Stimulated activated CD4-positive, alpha-beta T cell treated with anti-CD3 and anti-CD28 coated beads, Interleukin-2, amount 100 ng/mL, for 24 hours (primary cell): ENCODE results near the gene PEAR1.

Experiments used
- DNase-seq, 2 donors: peaks; one replicate each; pipeline ENCODE4 v3.0.0-alpha.2; 2020

Gene PEAR1

GRCh38 chr1:156884560-156885184 is 8.8 kb upstream of the PEAR1 start:
- no peak for DNase-seq

- no peak for DNase-seq
These were observed 8.2 kb upstream of the PEAR1 start for GRCh38 chr1:156885314-156885713.

DNA sequence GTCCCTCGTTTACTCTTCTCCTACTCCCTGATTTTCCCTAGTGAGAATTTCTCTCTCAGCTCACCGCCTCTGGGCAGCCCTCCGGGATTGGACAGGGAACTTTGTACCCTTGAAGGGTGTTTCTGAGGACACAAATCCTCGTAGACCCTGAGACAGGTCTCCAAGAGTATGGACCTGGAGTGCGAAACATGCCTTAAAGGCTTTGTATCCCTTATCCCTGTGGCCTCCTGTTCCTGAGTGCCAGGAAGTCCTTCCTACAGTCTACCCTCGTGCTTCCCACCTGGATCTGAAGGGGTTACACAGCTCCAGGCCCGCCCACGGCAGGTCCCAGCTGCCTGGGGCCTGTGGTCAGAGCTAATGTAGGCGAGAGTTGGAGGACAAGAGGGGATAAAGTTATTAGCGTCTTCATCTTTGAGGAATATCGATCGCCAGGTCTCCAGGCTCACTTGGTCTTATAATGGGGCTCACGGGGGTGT is 7.6 kb upstream of the PEAR1 start:
- no peak for DNase-seq

DNA sequence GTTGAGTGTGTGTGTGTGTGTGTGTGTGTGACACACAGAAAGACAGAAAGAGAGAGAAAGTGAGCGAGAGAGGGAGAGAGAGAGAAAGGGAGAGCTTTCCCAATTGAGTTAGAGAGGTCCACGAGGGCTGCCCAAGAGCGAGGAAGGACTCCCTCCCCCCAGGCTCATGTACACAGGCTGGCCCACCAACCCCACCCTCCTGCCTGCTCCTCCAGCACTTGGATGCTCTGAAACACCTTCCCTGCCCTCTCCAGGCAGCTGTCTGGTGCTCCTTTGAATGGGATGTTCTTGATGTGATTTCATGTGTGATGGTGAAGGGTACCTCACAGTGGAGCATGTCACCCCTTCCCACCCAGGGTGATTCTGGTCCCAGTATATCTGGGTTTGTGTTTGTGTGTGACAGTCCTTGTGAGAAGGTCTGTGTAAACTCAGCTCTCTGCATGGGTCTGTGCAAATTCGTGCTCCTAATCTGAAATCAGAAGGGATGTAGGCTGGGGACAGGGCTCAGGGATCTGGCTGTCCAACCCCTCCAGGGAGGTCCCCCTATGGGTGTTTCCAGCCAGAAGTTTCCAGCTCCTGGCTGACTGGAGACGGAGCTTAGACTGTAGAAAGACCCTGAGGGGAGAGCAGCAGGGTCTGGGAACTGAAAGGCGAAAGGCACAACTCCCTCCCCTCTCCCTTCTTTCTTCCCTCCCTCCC is 6.8 kb upstream of the PEAR1 start:
- no peak for DNase-seq

- DNase-seq = no peak
These were observed 6.2 kb upstream of the PEAR1 start for GRCh38 chr1:156887317-156887716.

DNA sequence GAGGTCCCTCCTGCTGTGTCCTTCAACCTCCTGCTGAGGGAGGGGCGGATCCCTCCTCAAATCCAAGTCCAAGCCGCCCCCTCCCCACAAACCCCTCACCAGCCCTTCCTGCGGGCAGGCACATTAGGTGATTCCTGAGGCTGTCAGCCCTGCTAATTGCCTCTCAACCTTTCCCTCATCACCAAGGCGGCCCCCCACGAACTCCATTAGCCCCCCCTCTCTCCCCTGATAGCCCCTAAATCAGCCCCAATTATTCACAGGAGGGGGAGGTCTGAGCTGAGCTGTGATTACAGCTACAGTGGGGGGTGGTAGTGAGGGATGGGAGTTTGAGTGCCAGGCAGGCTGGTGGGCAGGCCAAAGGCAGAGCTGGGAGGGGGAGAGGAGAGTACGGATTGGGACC is 5.8 kb upstream of the PEAR1 start:
- DNase-seq = no peak

DNA sequence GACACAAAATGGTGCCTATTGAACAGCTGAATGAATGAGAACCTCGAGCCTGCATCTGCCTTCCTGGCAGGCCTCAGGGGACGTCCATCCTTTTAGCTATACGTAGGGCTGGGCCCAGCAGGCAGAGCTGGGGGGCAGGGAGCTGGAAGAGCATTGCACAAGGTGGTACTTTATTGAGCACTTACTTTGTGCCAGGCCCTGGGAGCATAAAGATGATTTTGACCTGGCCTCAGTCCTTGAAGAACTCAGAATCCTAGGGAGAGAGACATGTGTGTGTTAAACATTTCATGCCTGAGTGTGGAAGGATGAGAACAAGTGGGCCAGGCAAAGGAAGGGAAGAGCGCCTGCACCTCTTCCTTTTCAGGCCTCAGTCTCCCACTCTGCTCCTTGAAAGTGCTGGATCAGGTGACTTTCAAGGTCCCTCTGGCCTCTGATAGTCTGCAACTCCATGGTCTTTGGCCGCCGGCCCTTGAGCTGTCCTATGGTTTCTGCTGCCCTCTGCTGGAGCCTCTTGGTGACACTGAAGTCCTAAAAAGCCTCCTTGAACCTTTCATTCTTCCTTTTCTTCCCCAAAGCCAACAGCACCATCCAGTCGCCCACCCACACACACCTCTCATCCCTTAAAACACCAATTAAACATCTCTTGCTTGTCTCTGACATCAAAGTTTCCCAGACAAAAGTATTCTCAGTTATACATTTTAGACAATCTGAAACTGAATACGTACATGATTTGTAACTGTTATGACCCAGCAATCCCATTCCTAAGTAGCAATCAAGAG is 3.5 kb upstream of the PEAR1 start:
- DNase-seq = peak; percentile 70 to 75

GRCh38 chr1:156892190-156893047 is 1.1 kb upstream of the PEAR1 start:
- DNase-seq = peak; percentile 88 to 94

GRCh38 chr1:156894001-156894400 is 483 bp downstream of the PEAR1 start:
- no peak for DNase-seq

- DNase-seq = no peak
These were observed 1.4 kb downstream of the PEAR1 start for GRCh38 chr1:156894711-156895454.

- DNase-seq = no peak
These were observed 1.9 kb downstream of the PEAR1 start for GRCh38 chr1:156895455-156895812.

GRCh38 chr1:156895927-156896326 is 2.4 kb downstream of the PEAR1 start:
- DNase-seq = no peak

- no peak for DNase-seq
These were observed 3.0 kb downstream of the PEAR1 start for GRCh38 chr1:156896490-156897033.

DNA sequence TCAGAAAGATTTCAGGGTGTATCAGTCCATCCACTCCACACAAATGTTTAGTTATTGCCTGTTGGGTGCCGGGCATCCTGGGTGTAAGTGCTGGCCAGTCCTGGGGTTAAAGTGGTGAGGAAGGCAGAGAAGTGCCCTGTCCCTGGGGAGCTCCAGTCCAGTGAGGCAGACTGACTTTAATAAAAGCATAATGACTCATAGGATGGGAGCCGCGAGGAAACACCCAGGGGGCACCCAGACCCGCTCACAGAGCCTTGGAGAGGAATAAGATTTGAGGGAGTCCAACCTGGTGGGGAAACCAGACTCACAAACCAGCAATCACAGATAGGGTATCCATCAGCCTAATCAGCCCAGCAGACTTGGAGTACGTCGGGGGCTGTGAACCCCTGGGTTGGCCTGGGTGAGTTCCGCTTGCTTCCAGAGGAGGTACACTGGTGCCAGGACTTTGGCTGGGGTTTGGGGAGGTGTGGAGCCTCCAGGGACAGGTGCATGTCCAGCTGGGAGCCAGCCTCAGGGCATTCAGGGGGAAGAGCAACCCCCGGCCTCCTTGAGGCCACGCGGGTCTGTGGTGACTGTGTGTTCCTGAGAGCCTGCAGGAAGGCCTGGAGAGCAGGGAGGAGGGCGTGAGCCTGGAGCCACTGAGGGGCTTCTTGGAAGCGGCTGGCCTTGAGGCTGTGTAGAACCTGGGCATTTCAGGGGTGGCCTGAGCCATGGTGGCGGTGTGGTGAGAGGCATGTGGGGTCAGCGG is 3.7 kb downstream of the PEAR1 start:
- no peak for DNase-seq

GRCh38 chr1:156898161-156898566 is 4.6 kb downstream of the PEAR1 start:
- no peak for DNase-seq

DNA sequence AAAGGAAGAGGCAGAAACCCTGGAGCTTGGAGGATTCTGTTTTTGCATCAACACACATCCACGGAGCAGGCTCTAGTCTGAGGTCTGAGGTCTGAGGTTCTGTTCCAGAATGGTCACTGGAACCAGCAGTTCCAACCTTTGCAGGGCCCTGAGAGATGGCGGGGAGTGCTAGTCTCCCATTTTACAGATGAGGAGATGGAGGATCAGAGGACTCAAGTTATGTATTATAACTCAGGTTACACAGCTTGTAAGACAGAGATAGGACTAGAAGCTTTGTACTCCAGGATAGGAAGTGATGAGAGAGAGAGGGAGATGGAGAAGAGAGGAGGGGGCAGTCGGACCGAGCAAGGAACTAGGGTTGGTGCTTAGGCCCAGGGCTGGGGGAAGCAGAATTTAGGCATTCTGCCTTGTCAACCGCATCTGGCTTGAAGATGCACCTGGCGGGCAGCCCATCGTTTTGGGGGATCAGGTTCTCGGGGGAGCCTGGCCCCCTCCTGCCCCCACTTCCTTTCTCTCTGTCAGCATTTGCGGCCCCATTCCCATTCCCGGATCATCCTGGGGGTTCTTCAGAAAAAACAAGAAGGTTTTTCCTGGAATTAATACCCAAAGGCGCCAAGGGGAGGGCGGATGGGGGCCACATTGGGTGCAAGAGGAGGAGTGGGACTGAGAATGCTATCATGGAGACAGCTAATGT is 5.6 kb downstream of the PEAR1 start:
- DNase-seq = no peak

GRCh38 chr1:156899956-156900718 is 6.6 kb downstream of the PEAR1 start:
- no peak for DNase-seq

GRCh38 chr1:156900896-156901589 is 7.5 kb downstream of the PEAR1 start:
- no peak for DNase-seq

GRCh38 chr1:156901590-156901900 is 8.0 kb downstream of the PEAR1 start:
- DNase-seq = no peak
